ENCODE measurements around the gene SAP30L.

Gene SAP30L

DNA sequence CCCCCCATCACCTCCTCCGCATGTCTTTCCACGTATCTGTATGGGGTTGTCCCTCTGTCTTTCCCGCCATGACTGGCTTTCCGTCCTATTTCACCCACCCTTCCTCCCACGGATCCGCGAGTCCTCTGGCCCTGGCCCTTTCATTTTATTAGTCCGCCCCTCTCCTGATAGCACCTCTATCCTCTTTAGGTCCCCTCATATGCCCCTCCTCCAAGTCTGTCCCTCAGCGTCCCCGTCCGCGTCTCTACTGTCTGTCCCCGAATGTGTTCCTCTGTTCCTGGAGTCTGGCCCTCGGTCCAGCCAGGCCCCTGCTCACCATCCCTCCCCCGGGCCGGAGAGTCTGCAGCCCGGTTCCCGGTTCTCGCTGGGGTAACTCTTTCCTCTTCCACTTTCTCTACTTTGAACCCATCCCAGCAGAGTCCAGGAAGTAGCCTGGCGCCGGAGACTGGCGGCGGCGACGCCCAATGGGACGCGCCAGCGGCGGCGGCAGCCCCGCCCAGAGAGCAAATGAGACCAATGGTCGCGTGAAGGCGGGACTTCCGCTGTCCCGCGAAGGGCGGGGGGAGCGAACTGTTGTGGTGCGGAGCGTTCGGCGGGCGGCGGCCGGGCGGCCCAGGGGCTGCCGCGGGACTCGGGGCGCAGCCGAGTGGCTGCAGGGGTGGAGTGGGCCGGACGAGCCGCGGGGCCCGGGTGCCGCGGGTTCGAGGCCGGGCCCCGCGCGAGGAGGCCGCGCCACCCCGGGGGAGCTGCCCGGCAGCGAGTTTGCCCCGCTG lies at the start of gene SAP30L:
SAP30L (plus strand) TSS at position 576 of the 773 bp plus-strand sequence. CDS start 608 bp downstream, outside the sequence.
- peak within 1 kb of the TSS; percentile 88 for H3K4me3 ChIP-seq (replicated peaks; ENCODE audit: low read depth, low read length)
- DNase-seq (ENCODE audit: extremely low read depth, low read depth), result peak; percentile 77
- TF ChIP-seq, protein P1, sequence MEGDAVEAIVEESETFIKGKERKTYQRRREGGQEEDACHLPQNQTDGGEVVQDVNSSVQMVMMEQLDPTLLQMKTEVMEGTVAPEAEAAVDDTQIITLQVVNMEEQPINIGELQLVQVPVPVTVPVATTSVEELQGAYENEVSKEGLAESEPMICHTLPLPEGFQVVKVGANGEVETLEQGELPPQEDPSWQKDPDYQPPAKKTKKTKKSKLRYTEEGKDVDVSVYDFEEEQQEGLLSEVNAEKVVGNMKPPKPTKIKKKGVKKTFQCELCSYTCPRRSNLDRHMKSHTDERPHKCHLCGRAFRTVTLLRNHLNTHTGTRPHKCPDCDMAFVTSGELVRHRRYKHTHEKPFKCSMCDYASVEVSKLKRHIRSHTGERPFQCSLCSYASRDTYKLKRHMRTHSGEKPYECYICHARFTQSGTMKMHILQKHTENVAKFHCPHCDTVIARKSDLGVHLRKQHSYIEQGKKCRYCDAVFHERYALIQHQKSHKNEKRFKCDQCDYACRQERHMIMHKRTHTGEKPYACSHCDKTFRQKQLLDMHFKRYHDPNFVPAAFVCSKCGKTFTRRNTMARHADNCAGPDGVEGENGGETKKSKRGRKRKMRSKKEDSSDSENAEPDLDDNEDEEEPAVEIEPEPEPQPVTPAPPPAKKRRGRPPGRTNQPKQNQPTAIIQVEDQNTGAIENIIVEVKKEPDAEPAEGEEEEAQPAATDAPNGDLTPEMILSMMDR (IDR thresholded peaks at IDR 0.05; ENCODE audit: low read depth, low read length, missing control alignments), result no peak

DNA sequence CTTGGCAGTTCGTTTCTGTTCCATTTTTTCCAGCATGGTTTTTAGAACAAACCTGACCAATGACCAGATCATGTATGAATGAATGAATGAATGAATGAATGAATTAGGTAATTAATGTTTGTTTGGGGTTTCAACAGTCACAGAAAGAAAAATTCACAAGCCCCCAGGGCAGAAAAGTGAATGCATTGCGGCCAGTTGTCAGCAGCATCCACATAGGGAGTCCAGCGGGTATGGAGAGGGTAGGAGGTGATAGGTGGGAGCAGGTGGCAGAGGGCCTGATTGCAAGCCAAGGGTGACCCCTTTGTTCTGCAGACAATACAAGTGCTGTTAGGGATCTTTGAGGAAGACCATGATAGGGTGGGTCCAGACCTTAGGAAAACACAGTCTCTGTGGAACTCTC lies 49.7 kb upstream of the SAP30L start:
- no peak for DNase-seq (ENCODE audit: extremely low read depth, low read depth)
- no peak overlapping the region for H3K4me3 ChIP-seq (replicated peaks; ENCODE audit: low read depth, low read length)
- TF ChIP-seq, protein P1 (IDR thresholded peaks at IDR 0.05; ENCODE audit: low read depth, low read length, missing control alignments), result no peak

DNA sequence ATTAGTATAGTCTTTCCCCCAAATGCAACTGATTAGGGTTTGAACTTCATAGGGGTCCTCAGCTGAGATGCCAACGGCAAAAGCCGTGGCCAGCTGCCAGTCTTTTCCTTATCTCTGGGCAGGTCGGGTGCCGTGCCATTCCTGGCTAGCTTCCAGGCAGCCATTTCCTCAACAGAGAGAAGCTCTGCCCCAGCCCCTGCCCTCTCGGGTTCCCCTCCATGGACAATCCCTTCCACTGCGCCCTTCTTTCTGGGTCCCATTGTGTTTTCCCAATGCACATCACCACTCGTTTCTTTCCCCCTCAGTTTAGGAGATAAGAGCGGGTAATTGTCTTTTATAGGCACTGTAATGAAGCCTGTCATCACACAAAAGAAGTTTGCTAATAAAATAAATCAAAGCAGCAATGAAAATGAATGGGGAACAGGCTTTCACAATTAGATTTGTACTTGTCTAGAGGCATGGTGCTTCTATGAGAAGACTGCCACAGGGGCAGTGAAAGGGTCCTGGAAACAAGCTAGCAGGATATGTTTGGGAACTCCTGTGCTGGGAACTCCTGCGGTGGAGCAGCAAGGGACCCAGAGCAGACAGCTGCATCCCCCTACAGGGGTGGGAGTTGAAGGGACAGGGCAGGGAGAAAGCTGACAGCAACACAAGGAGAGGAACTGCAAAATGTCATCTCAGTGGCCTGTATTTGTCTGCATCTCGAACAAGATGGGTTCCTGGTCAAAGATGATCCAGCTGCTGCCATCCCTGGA lies 48.0 kb upstream of the SAP30L start:
- TF ChIP-seq, protein P1 (IDR thresholded peaks at IDR 0.05; ENCODE audit: low read depth, low read length, missing control alignments), result no peak
- H3K4me3 ChIP-seq (replicated peaks; ENCODE audit: low read depth, low read length), result no peak overlapping the region
- DNase-seq (ENCODE audit: extremely low read depth, low read depth), result no peak

DNA sequence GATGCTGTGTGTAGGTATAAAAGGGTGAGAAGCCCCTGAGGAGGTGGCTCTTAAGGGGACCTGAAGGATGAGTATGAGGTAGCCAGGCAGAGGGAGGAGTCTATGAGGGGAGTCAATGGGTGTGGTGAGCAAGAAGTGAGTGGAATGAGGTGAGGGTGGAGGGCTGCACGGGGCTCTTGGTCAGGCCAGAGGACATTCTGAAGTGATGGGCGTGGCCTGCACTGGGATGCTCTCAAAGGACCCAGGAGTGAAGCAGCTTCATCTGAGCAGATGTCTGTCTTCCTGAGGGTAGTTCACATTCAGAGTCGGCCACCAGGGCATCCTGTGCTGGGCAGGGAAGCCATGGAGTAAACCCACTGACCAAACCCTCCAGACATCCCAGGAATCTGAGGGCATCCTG lies 45.1 kb upstream of the SAP30L start:
- TF ChIP-seq, protein P1 (IDR thresholded peaks at IDR 0.05; ENCODE audit: low read depth, low read length, missing control alignments), result no peak
- no peak for DNase-seq (ENCODE audit: extremely low read depth, low read depth)
- H3K4me3 ChIP-seq (replicated peaks; ENCODE audit: low read depth, low read length), result no peak overlapping the region

DNA sequence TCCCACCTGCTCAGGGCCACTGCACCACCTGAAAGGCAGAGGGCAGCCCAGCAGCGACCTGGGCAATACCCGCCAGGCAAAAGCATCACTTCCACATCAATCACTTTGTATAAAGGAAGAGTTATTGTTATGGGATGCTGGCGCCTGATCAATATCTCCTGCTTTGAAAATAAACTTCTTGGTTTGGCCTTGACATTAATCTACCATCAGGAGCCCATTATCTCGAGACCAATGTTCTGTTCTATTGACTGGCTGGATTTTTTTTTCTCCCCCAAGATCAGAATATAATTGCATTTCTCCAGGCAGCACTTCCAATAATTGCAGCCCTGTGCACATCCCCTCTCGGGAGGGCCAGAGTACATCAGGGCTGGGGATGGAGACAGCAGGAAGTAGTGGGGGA lies 44.4 kb upstream of the SAP30L start:
- TF ChIP-seq, protein P1 (IDR thresholded peaks at IDR 0.05; ENCODE audit: low read depth, low read length, missing control alignments), result no peak
- DNase-seq (ENCODE audit: extremely low read depth, low read depth), result no peak
- no peak overlapping the region for H3K4me3 ChIP-seq (replicated peaks; ENCODE audit: low read depth, low read length)

- no peak for DNase-seq (ENCODE audit: extremely low read depth, low read depth)
- TF ChIP-seq, protein P1 (IDR thresholded peaks at IDR 0.05; ENCODE audit: low read depth, low read length, missing control alignments), result no peak
These were observed 43.9 kb upstream of the SAP30L start for GRCh38 chr5:154401931-154402330.

More at GRCh38 chr5:154401931-154402330, 43.9 kb upstream of the SAP30L start:
- no peak overlapping the region for H3K4me3 ChIP-seq (replicated peaks; ENCODE audit: low read depth, low read length)
